ENCODE results near the gene IL1A. TPM values are rescaled to one million over a fixed set of nuclear protein-coding genes. Genes with fewer than 3 reads are reported as not detected.

The IL1A gene
- total RNA-seq, 2 donors from 2014 or later = 0.73 to 1.0 TPM

GRCh38 chr2:112813280-112813966, 29.1 kb upstream of the IL1A start:
- H3K36me3 Mint-ChIP-seq (ENCODE audit: low read depth) = no peaks in the 10 kb centered on the region
- no peak overlapping the region for H3K27ac ChIP-seq (ENCODE audit: low read depth, low read length)
- H3K4me3 ChIP-seq (ENCODE audit: low read length) = no peak overlapping the region
- H3K9me3 Mint-ChIP-seq = no peaks in the 10 kb centered on the region
- H3K9me3 ChIP-seq (ENCODE audit: control insufficient read depth, low read length) = peaks cover 6% of the 10 kb centered on the region
- peaks cover 7% of the 10 kb centered on the region for H3K4me1 Mint-ChIP-seq
- no peaks in the 10 kb centered on the region for H3K27me3 ChIP-seq (ENCODE audit: control insufficient read depth, insufficient read depth, low read length, poor library complexity, severe bottlenecking)
- no peak overlapping the region for H3K4me3 Mint-ChIP-seq
- no peak for DNase-seq
- 92% methylated on average over 6 to 10 of the region's 10 CpGs for WGBS, 2 experiments (ENCODE audit: insufficient coverage in 1 of 2, insufficient read length in 1 of 2)
- no peaks in the 10 kb centered on the region for H3K27me3 Mint-ChIP-seq (ENCODE audit: insufficient read depth)
- no peak overlapping the region for H3K27ac Mint-ChIP-seq
- peaks cover 4% of the 10 kb centered on the region for H3K4me1 ChIP-seq (ENCODE audit: control insufficient read depth, insufficient read depth, low read length)
- H3K9ac ChIP-seq (ENCODE audit: extremely low read depth, low read length, poor library complexity, severe bottlenecking) = no peak overlapping the region
- TF ChIP-seq, protein P1, sequence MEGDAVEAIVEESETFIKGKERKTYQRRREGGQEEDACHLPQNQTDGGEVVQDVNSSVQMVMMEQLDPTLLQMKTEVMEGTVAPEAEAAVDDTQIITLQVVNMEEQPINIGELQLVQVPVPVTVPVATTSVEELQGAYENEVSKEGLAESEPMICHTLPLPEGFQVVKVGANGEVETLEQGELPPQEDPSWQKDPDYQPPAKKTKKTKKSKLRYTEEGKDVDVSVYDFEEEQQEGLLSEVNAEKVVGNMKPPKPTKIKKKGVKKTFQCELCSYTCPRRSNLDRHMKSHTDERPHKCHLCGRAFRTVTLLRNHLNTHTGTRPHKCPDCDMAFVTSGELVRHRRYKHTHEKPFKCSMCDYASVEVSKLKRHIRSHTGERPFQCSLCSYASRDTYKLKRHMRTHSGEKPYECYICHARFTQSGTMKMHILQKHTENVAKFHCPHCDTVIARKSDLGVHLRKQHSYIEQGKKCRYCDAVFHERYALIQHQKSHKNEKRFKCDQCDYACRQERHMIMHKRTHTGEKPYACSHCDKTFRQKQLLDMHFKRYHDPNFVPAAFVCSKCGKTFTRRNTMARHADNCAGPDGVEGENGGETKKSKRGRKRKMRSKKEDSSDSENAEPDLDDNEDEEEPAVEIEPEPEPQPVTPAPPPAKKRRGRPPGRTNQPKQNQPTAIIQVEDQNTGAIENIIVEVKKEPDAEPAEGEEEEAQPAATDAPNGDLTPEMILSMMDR (conservative IDR thresholded peaks at IDR 0.05) = no peak
- H3K36me3 ChIP-seq (ENCODE audit: control insufficient read depth, insufficient read depth, low read length) = no peaks in the 10 kb centered on the region

DNA sequence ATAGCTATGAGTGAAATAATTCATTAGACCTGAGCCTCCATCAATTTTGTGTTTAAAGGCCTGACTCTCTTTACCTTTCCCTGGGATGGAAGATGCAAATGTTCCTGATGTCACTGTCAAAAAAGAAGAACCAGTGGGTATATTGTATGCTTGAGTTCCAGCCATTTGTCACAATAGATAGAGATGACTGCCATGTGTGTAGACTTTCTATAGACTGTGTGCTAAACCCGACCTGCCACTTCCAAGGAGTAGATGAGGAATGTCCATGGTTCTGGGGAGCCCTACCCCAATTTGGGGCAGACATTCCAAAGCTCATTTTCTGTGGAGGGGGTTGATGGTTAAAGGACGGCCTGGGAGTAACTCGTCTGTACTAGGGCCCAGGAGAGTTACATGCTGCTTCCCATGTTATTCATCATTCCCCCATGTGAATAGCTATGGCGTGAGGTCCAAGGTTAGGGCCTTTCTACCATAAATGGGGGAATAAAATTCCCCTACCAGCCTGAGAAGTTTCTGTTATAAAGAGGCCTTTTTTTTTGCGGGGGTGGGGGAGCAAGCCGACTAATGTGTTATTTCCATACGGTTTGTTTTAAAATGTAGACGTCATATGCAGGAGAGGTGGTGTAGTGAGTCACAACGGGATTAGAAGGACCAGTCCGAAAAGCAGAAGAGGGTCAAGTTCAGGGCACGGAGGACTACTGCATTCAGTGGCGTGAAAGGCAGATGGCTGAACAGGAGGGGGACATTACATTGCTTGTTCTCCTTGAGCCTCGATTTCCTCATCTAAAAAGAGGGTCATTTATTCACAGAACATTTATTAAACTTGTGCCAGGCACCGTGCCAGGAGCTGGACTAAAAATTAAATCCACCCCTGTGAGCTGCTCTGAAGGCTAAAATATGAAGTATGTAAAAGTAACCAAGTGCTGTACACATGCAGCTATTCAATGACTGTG, 28.3 kb upstream of the IL1A start:
- Histone ChIP-seq H3K36me3 (ENCODE audit: control insufficient read depth, insufficient read depth, low read length) (no peaks in the 10 kb centered on the region), H3K4me3 (ENCODE audit: low read length) (no peak overlapping the region), H3K27me3 (ENCODE audit: control insufficient read depth, insufficient read depth, low read length, poor library complexity, severe bottlenecking) (no peaks in the 10 kb centered on the region), H3K9ac (ENCODE audit: extremely low read depth, low read length, poor library complexity, severe bottlenecking) (no peak overlapping the region), H3K9me3 (ENCODE audit: control insufficient read depth, low read length) (peaks cover 6% of the 10 kb centered on the region), H3K4me1 (ENCODE audit: control insufficient read depth, insufficient read depth, low read length) (peaks cover 4% of the 10 kb centered on the region), H3K27ac (ENCODE audit: low read depth, low read length) (no peak overlapping the region)
- TF ChIP-seq, protein P1 (conservative IDR thresholded peaks at IDR 0.05) = no peak
- Mint-ChIP-seq H3K27ac (no peak overlapping the region), H3K9me3 (no peaks in the 10 kb centered on the region), H3K4me1 (peaks cover 7% of the 10 kb centered on the region), H3K27me3 (ENCODE audit: insufficient read depth) (no peaks in the 10 kb centered on the region), H3K4me3 (no peak overlapping the region), H3K36me3 (ENCODE audit: low read depth) (no peaks in the 10 kb centered on the region)
- WGBS, 2 experiments (ENCODE audit: insufficient coverage in 1 of 2, insufficient read length in 1 of 2) = 72 to 77% methylated on average over 6 to 14 of the region's 14 CpGs
- no peak for DNase-seq

GRCh38 chr2:112811841-112812306, 27.6 kb upstream of the IL1A start:
- Mint-ChIP-seq H3K36me3 (ENCODE audit: low read depth) (no peaks in the 10 kb centered on the region), H3K4me1 (peaks cover 7% of the 10 kb centered on the region), H3K4me3 (no peak overlapping the region), H3K27me3 (ENCODE audit: insufficient read depth) (no peaks in the 10 kb centered on the region), H3K9me3 (no peaks in the 10 kb centered on the region), H3K27ac (no peak overlapping the region)
- H3K27ac ChIP-seq (ENCODE audit: low read depth, low read length) = no peak overlapping the region
- no peak for DNase-seq
- H3K27me3 ChIP-seq (ENCODE audit: control insufficient read depth, insufficient read depth, low read length, poor library complexity, severe bottlenecking) = no peaks in the 10 kb centered on the region
- no peaks in the 10 kb centered on the region for H3K36me3 ChIP-seq (ENCODE audit: control insufficient read depth, insufficient read depth, low read length)
- TF ChIP-seq, protein P1 (conservative IDR thresholded peaks at IDR 0.05) = no peak
- no peak overlapping the region for H3K9ac ChIP-seq (ENCODE audit: extremely low read depth, low read length, poor library complexity, severe bottlenecking)
- H3K9me3 ChIP-seq (ENCODE audit: control insufficient read depth, low read length) = peaks cover 11% of the 10 kb centered on the region
- H3K4me1 ChIP-seq (ENCODE audit: control insufficient read depth, insufficient read depth, low read length) = peaks cover 4% of the 10 kb centered on the region
- WGBS, 2 experiments (ENCODE audit: insufficient coverage in 1 of 2, insufficient read length in 1 of 2) = 90 to 91% methylated on average over 7 of the region's 7 CpGs
- no peak overlapping the region for H3K4me3 ChIP-seq (ENCODE audit: low read length)

All from endodermal cell (in vitro differentiated cells).